ENCODE measurements around the gene FXYD5.

FXYD5 gene

GRCh38 chr19:35138305-35138892 lies 16.1 kb upstream of the FXYD5 start, which contains the start of gene FXYD1:
TSS of gene FXYD1 (plus strand) at chr19:35138824. CDS start at chr19:35140080, 1,256 bp downstream.
- TF ChIP-seq POLR2AphosphoS5 (IDR thresholded peaks at IDR 0.05; ENCODE audit: low read depth, low read length) (no peak), TAF1 (IDR thresholded peaks at IDR 0.05; ENCODE audit: borderline replicate concordance, insufficient read depth, low read length) (no peak)

GRCh38 chr19:35140207-35140961 lies 14.2 kb upstream of the FXYD5 start:
- TF ChIP-seq TAF1 (IDR thresholded peaks at IDR 0.05; ENCODE audit: borderline replicate concordance, insufficient read depth, low read length), result no peak

DNA sequence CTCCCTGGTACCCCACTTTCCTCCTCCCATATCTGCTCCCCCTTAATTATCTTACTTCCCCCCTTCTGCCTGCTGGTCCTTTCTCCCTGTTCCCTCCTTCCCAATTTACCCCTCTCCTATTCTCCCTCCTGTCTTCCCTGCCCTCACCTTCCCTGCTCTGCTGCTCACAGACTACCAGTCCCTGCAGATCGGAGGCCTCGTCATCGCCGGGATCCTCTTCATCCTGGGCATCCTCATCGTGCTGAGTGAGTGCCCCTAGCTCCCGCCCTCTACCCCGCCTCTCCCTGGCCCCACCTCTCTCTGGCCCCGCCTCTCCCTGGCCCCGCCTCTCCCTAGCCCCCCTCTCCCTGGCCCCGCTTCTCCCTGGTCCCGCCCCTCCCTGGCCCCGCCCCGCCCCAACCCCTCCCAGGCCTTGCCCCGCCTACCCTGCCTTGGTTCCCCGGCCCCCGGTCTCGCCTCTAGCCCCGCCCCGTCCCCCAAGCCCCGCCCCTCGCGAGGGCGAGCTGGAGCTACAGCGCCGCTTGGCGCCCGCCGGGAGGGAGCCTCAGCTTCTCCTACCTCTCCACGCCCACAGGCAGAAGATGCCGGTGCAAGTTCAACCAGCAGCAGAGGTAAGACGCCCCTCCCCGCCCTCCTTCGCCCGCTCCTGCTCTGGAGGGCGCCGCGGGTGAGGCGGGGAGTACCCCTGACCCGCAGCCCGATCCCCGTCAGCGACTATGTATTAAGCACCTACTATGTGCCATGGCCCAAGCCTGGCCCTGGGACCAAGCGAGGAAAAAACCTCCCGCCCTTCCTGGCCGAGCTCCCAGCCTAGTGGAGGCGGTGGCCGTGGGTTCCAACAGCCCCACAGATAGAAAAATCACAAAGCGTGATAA lies 13.3 kb upstream of the FXYD5 start:
- no peak for TF ChIP-seq TAF1 (IDR thresholded peaks at IDR 0.05; ENCODE audit: borderline replicate concordance, insufficient read depth, low read length)
- TF ChIP-seq FOXP2 (optimal IDR thresholded peaks at IDR 0.05; ENCODE audit: borderline replicate concordance, extremely low read depth, extremely low read length, insufficient read depth), result no peak
- no peak for TF ChIP-seq REST (IDR thresholded peaks at IDR 0.05; ENCODE audit: insufficient read depth in 1 of 2, low read depth in 2 of 2, low read length in 2 of 2)
- TF ChIP-seq SIN3A (IDR thresholded peaks at IDR 0.05; ENCODE audit: borderline replicate concordance, insufficient read depth, low read length), result no peak
- no peak for TF ChIP-seq POLR2AphosphoS5 (IDR thresholded peaks at IDR 0.05; ENCODE audit: low read depth, low read length)

DNA sequence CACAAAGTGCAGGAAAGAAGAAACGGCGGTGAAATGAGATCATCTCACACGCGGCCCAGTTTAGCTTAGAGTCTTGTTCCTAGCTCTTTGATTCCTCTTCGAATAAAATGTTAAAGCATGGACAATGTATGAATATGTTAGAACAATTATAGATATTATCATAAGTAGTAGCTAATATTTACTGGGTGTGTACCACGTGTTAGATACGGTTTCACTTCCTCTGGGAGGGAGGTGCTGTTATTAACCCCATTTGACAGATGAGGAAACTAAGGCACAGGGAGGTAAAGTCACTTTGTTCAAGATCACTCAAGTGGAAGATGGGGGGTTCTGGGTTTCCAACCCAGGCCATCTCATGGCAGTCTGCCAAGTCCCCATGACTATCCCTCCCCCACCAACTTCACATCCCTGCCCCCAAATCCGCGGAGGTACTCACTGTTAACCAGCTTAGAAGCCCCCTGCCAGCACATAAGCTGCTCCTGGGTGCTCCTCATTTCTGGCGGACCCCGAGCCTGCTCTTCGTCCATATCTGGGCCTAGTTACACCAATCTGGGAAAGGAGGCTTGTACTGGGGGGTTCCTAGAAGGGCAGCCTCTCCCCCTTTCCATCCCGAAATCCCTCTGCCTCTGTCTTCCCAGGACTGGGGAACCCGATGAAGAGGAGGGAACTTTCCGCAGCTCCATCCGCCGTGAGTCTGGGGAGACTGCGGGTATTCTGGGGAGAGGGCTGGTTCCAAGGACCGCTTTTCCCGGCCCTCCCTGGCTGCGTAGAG lies 12.5 kb upstream of the FXYD5 start:
- TF ChIP-seq REST (IDR thresholded peaks at IDR 0.05; ENCODE audit: insufficient read depth in 1 of 2, low read depth in 2 of 2, low read length in 2 of 2) (no peak), TAF1 (IDR thresholded peaks at IDR 0.05; ENCODE audit: borderline replicate concordance, insufficient read depth, low read length) (no peak), POLR2AphosphoS5 (IDR thresholded peaks at IDR 0.05; ENCODE audit: low read depth, low read length) (no peak), SIN3A (IDR thresholded peaks at IDR 0.05; ENCODE audit: borderline replicate concordance, insufficient read depth, low read length) (no peak), FOXP2 (optimal IDR thresholded peaks at IDR 0.05; ENCODE audit: borderline replicate concordance, extremely low read depth, extremely low read length, insufficient read depth) (no peak)

DNA sequence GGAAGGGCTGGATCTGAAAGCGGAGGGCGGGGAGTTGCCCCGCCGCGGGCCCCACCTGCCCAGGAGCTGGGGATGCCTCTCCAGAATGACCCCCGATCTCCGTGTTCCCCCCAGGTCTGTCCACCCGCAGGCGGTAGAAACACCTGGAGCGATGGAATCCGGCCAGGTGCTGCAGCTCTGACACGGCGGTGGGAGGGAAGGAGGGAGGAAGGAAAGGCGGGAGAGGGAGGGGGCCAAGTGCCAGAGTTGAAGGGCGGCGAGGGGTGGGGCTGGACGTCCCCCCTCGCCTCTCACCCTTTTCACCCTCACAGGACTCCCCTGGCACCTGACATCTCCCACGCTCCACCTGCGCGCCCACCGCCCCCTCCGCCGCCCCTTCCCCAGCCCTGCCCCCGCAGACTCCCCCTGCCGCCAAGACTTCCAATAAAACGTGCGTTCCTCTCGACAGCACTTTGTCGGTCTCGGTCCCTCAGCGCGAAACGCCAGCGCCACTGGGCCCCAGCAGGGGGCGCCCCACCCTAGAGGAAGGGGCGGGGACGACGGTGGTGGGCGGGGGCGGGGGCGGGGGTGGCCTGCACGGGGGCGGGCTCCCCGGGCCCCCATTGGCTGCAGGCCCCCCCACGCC lies 11.8 kb upstream of the FXYD5 start:
- TF ChIP-seq TAF1 (IDR thresholded peaks at IDR 0.05; ENCODE audit: borderline replicate concordance, insufficient read depth, low read length) (no peak), POLR2AphosphoS5 (IDR thresholded peaks at IDR 0.05; ENCODE audit: low read depth, low read length) (no peak), SIN3A (IDR thresholded peaks at IDR 0.05; ENCODE audit: borderline replicate concordance, insufficient read depth, low read length) (no peak), FOXP2 (optimal IDR thresholded peaks at IDR 0.05; ENCODE audit: borderline replicate concordance, extremely low read depth, extremely low read length, insufficient read depth) (no peak), REST (IDR thresholded peaks at IDR 0.05; ENCODE audit: insufficient read depth in 1 of 2, low read depth in 2 of 2, low read length in 2 of 2) (no peak)

Measured in PFSK-1 (cell line).